Parathyroid adenoma (tissue), 2 donors: ENCODE results near the gene DDR1.

ENCODE experiments used
- H2AFZ ChIP-seq: fragments of 300-600 bp; sonication (generic); one replicate; pipeline ENCODE4 v1.7.0; 2017; ENCODE audit warnings: antibody characterized with exemption, mild to moderate bottlenecking
- H3K27ac ChIP-seq: fragments of 300-600 bp; sonication (generic); one replicate; pipeline ENCODE4 v1.7.0; 2017
- H3K27me3 ChIP-seq: fragments of 300-600 bp; sonication (generic); one replicate; pipeline ENCODE4 v1.7.0; 2017; ENCODE audit warnings: low read length; ENCODE audit not compliant: control insufficient read depth, insufficient read depth
- H3K36me3 ChIP-seq: fragments of 300-600 bp; sonication (generic); one replicate; pipeline ENCODE4 v1.7.0; 2017; ENCODE audit warnings: low read length; ENCODE audit not compliant: control insufficient read depth, insufficient read depth
- H3K4me1 ChIP-seq: fragments of 300-600 bp; sonication (generic); one replicate; pipeline ENCODE4 v1.7.0; 2017; ENCODE audit warnings: control low read depth
- H3K4me2 ChIP-seq: fragments of 300-600 bp; sonication (generic); one replicate; pipeline ENCODE4 v1.7.0; 2017; ENCODE audit warnings: low read length
- H3K4me3 ChIP-seq: fragments of 300-600 bp; sonication (generic); one replicate; pipeline ENCODE4 v1.7.0; 2017; ENCODE audit warnings: low read depth, low read length
- H3K79me2 ChIP-seq: fragments of 300-600 bp; sonication (generic); one replicate; pipeline ENCODE4 v1.7.0; 2017; ENCODE audit warnings: control low read depth
- H3K9ac ChIP-seq: fragments of 300-600 bp; sonication (generic); one replicate; pipeline ENCODE4 v1.7.0; 2017; ENCODE audit warnings: mild to moderate bottlenecking
- H3K9me3 ChIP-seq: fragments of 300-600 bp; sonication (generic); one replicate; pipeline ENCODE4 v1.7.0; 2017; ENCODE audit warnings: low read length; ENCODE audit not compliant: control insufficient read depth
- TF ChIP-seq, protein P1 (sequence below): fragments of 300-600 bp; sonication (generic); IDR thresholded peaks from one replicate; pipeline ENCODE4 v1.7.0; 2017; ENCODE audit warnings: antibody characterized with exemption, mild to moderate bottlenecking
- donor health status: primary hyperparathyroidism.

The DDR1 gene

DNA sequence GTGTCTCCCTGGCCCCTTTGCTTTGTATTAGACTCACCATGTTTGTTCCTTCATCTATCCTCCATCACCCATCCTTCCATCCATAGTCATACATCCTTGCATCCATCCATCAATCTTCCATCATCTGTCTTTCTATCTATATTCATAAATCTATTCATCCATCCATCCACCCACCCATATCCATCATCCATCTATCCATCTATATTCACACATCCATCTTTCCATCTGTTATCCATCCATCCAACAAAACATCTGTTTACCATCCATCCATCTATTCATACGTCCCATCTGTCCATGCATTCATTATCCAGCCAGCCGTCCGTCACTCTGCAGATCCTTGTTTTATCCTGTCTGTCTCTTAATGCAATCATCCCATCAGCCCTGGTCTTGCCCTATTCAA lies 10.6 kb downstream of the DDR1 start:
- Histone ChIP-seq H3K4me3 (no peak overlapping the region), H3K9me3 (no peaks in the 10 kb centered on the region), H2AFZ (no peak overlapping the region), H3K79me2 (peaks cover 10% of the 10 kb centered on the region), H3K36me3 (no peaks in the 10 kb centered on the region), H3K9ac (no peak overlapping the region), H3K4me1 (peaks cover 5% of the 10 kb centered on the region), H3K4me2 (no peak overlapping the region), H3K27me3 (no peaks in the 10 kb centered on the region), H3K27ac (no peak overlapping the region)
- TF ChIP-seq, protein P1, sequence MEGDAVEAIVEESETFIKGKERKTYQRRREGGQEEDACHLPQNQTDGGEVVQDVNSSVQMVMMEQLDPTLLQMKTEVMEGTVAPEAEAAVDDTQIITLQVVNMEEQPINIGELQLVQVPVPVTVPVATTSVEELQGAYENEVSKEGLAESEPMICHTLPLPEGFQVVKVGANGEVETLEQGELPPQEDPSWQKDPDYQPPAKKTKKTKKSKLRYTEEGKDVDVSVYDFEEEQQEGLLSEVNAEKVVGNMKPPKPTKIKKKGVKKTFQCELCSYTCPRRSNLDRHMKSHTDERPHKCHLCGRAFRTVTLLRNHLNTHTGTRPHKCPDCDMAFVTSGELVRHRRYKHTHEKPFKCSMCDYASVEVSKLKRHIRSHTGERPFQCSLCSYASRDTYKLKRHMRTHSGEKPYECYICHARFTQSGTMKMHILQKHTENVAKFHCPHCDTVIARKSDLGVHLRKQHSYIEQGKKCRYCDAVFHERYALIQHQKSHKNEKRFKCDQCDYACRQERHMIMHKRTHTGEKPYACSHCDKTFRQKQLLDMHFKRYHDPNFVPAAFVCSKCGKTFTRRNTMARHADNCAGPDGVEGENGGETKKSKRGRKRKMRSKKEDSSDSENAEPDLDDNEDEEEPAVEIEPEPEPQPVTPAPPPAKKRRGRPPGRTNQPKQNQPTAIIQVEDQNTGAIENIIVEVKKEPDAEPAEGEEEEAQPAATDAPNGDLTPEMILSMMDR, result no peak

DNA sequence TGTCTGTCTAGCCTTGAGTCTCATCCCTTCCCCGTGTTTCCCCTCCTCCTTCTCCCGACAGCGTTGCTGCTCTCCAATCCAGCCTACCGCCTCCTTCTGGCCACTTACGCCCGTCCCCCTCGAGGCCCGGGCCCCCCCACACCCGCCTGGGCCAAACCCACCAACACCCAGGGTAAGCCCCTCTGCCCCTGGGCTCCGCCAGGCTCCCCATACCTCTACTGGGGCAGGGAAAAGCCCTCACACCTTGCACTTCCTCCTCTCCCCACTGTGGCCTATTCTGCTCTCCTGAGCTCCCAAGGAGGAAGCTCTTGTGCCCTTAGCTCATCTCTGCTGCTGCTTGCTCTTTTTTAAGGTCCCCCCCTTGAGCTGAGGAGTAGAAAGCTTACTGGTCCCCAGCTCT lies 11.0 kb downstream of the DDR1 start:
- Histone ChIP-seq H3K27me3 (no peaks in the 10 kb centered on the region), H3K79me2 (peaks cover 6% of the 10 kb centered on the region), H3K27ac (no peak overlapping the region), H3K9ac (no peak overlapping the region), H3K9me3 (no peaks in the 10 kb centered on the region), H3K36me3 (no peaks in the 10 kb centered on the region), H3K4me2 (no peak overlapping the region), H2AFZ (no peak overlapping the region), H3K4me1 (peaks cover 1% of the 10 kb centered on the region), H3K4me3 (no peak overlapping the region)
- TF ChIP-seq, protein P1, result no peak

DNA sequence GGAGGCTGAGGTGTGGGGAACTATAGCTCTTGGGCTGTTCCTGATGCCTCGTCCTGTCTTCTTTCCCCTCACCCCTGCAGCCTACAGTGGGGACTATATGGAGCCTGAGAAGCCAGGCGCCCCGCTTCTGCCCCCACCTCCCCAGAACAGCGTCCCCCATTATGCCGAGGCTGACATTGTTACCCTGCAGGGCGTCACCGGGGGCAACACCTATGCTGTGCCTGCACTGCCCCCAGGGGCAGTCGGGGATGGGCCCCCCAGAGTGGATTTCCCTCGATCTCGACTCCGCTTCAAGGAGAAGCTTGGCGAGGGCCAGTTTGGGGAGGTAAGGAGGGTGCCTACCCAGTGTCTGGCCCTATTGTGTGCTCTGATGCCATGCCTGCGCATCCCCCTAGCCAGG lies 12.2 kb downstream of the DDR1 start:
- Histone ChIP-seq H3K27me3 (no peaks in the 10 kb centered on the region), H3K9me3 (no peaks in the 10 kb centered on the region), H3K27ac (no peak overlapping the region), H2AFZ (no peak overlapping the region), H3K9ac (no peak overlapping the region), H3K4me3 (no peak overlapping the region), H3K4me1 (no peaks in the 10 kb centered on the region), H3K79me2 (peaks cover 2% of the 10 kb centered on the region), H3K4me2 (no peak overlapping the region), H3K36me3 (no peaks in the 10 kb centered on the region)
- TF ChIP-seq, protein P1, result no peak

DNA sequence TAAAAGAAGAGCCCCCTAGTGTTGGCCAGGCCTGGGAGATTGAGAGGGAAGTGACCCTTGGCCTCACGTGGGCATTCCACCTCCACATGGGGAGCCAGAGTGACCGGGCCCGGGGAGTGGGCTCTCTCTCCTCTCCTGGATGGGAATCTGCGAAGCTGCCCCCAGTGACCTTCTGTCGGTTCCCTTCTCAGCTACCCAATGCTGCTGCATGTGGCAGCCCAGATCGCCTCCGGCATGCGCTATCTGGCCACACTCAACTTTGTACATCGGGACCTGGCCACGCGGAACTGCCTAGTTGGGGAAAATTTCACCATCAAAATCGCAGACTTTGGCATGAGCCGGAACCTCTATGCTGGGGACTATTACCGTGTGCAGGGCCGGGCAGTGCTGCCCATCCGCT lies 13.6 kb downstream of the DDR1 start:
- no peak overlapping the region for H3K4me3 ChIP-seq
- no peaks in the 10 kb centered on the region for H3K4me1 ChIP-seq
- no peaks in the 10 kb centered on the region for H3K27me3 ChIP-seq
- H3K9ac ChIP-seq, result no peak overlapping the region
- no peak overlapping the region for H3K27ac ChIP-seq
- H2AFZ ChIP-seq, result no peak overlapping the region
- H3K9me3 ChIP-seq, result no peaks in the 10 kb centered on the region
- TF ChIP-seq, protein P1, result no peak
- no peaks in the 10 kb centered on the region for H3K79me2 ChIP-seq
- no peak overlapping the region for H3K4me2 ChIP-seq
- H3K36me3 ChIP-seq, result no peaks in the 10 kb centered on the region

DNA sequence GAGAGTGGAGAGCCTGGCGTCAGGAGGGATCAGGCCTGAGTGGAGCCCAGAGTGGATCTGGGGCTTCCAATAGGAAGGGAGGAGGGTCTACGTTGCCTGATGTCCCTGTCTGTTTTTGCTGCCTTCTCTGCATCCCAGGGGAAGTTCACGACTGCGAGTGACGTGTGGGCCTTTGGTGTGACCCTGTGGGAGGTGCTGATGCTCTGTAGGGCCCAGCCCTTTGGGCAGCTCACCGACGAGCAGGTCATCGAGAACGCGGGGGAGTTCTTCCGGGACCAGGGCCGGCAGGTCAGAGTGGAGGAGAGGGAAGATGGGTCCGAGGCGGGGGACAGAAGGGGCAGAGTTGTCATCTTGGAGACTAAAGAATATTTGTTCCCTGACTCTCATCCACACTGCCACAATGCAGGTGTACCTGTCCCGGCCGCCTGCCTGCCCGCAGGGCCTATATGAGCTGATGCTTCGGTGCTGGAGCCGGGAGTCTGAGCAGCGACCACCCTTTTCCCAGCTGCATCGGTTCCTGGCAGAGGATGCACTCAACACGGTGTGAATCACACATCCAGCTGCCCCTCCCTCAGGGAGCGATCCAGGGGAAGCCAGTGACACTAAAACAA lies 14.5 kb downstream of the DDR1 start:
- no peaks in the 10 kb centered on the region for H3K79me2 ChIP-seq
- H3K27ac ChIP-seq, result no peak overlapping the region
- no peak overlapping the region for H3K4me3 ChIP-seq
- H3K4me2 ChIP-seq, result no peak overlapping the region
- TF ChIP-seq, protein P1, result no peak
- H2AFZ ChIP-seq, result no peak overlapping the region
- H3K36me3 ChIP-seq, result no peaks in the 10 kb centered on the region
- no peak overlapping the region for H3K9ac ChIP-seq
- H3K4me1 ChIP-seq, result no peaks in the 10 kb centered on the region
- H3K9me3 ChIP-seq, result no peaks in the 10 kb centered on the region
- H3K27me3 ChIP-seq, result no peaks in the 10 kb centered on the region
